Muscle of arm (tissue), 12 donors: Measurements from ENCODE around the gene EIF4G1. TPM values are rescaled to one million over a fixed set of nuclear protein-coding genes. Genes with fewer than 3 reads are reported as not detected.

ENCODE experiments used
- DNase-seq: peaks from one replicate; pipeline ENCODE4 v3.0.0-alpha.2; 2013
- polyA plus RNA-seq, 12 donors: library from polyadenylated mRNA; unstranded; fragments of 120-200 nt; gene quantifications; one replicate each; pipeline ENCODE4 v1.2.1, GENCODE V29; 2013; ENCODE audit not compliant: insufficient read length in 12 of 12

The EIF4G1 gene
- polyA plus RNA-seq, 12 donors, result 140 to 297 (median 177) TPM; not detected in 1

DNA sequence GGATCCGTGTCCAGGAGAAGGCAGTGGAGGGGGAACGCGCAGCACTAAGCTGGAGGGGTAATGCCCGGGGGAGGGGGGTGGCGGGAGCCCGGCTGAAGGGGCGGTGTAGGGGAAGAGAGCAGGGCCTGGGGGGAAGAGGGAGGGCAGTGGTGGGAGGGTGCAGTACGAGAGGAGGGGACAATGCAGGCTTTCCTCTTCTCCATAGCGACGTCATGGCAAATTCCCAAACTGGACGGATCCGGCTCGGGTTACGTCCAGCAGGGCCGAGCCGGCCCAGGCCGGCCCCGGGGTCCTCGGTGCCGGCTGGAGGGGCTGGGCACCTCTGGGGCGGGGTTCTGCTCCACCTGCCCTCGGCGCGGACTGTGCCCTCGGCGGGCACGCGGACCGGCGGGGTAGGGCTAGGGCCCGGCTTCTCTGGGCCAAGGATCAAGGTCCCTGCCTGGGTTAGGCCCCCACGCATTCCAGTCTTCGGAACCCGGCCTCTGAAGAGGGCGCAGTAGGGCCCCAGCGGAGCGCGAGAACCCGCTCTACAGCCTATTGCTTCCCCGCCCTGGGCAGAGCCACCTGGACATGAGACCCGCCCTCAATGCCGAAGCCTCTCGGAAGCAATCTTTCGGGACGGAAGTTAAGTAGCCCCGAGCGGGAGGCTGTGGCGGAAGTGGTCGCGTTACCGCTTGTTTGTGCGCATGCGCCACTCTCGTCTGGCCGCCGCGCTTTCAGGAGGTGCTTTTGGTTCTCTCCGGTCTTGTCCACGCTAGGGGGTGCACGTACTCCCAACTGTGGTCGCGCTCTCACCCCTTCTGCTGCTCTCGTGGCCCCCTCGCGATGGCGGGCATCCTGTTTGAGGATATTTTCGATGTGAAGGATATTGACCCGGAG is 48.5 kb downstream of the EIF4G1 start:
- peak; percentile 97 for DNase-seq

DNA sequence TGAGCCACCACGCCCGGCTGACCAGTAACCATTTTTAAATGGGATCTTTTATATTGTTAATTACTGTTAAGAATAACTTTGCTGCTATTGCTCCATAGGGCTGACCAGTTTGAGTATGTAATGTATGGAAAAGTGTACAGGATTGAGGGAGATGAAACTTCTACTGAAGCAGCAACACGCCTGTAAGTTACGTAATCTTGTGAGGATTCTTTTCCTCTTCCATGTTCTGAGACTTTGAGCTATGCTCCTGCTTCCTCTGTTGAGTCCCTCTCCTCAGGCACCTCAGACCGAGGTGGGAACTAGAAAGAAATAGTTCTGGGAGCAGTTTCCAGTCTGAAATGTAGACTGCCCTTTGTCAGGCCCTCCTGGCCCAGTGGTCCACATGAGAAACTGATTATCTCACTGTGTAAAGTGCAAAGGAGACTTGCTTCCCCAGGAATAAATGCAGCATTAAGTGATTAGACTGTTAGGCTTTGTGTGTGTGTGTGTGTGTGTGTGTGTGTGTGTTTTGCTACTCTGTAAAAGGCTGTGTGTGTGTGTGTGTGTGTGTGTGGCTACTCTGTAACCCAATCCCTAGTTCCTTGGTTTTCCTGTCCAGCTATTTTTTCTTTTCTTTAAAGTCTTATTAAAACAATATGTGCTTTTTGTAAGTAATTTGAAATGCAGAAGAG is 52.3 kb downstream of the EIF4G1 start:
- DNase-seq, result no peak

DNA sequence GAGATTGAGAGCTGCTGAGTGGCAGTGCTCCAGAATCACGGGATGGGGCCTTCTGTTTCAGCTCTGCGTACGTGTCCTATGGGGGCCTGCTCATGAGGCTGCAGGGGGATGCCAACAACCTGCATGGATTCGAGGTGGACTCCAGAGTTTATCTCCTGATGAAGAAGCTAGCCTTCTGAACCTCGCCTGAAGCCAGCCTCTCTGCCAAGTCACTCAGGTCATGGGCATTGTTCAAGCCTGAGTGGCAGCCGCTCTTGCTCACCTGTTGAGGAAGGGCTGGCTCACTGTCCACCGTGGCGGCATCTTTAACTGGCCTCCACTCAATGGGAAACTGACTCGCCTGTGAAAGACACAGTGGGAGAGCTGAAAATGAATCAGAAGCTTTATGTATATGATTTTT is 53.7 kb downstream of the EIF4G1 start:
- no peak for DNase-seq

DNA sequence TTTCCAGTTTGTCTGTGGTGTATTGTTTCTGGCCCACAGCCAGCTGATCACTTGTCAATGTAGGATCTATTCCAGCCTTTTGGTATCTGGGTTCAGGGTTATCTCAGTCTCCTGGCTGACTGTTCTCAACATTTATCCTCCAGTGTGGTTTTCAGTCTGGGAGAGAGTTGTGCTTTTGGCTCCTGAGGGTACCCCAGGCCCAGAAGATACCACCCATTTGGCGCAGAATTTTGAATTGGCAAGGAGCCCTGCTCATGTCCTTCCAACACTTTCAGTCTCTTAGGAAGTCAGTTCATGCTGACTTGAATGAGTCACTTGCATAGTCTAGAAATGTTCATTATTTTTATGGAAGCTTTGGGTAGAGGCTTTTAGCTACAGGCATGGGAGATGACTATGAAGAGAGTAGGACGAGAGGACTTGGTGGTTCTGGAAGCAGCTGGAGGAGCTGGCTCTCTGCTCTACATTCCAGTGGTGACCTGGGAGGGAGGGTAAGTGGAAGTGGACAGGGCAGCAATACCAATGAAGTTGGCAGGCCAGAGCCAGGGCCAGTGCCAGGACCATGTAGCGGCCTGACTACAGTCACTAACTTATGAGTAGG is 54.3 kb downstream of the EIF4G1 start:
- DNase-seq, result no peak

DNA sequence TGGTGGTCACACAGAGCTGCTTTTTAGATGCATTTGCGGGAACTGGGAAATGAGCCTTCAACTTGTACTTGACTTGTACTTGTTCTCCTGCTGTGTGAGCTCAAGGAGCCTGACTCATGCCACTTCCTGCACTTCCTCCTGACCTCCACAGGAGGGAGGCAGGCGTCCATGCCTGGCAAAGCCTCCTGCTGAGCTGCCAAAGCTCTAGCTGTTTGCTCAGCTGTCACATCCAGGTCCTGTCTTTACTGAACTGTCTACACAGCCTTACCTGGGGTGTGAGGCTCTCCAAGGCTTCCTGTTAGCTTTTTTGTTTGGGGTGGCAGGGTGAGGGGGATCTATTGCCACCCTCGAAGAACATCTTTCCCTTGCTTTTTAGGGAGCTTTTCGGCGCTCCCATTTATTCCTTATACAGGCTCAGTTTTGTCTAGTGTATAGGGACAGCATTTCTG is 57.2 kb downstream of the EIF4G1 start:
- peak; percentile 89 for DNase-seq

DNA sequence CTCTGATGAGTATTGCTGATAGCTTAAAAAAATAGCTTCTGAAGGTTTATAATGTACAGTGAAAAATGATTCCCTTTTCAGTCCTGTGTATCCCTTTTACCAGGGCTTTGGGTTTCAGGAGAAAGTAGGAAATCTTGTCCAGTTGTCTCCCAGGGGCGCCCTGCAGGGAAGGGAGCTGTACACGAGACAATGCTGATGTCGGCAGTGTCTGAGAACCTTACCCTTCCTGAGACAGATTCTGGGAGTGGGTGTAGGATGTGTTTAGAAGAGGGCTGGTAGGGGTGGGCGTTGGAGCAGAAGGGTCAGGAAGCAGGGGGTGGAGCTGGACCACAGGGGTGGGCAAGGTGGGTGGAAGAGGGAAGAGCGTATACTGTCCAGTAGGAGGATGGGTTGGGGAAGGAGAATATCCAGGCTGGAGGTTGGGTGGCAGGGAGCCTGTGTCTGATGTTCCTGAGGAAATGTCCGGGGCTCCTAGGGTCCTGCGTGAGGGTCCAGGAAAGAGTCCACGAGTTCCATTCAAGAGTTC is 58.0 kb downstream of the EIF4G1 start:
- DNase-seq, result no peak

DNA sequence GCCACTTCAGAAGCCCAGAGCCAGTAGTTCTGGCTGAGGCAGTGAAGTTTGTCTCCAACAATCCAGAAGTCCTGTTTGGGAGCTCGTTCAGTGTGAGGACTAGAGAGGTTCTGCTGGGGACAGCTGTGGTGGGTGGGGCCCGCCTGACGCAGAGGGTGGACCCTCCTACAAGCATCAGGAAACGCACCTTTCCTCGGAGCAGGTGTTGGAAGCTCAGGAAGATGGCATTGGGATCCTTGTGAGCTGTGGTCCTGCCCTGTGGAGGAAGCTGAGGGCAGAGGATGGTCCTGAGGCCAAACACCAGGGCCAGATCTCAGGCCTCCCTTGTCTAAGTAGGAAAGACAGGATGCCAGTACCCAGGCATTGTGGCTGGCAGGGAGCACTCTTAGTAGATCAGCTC is 58.5 kb downstream of the EIF4G1 start:
- no peak for DNase-seq

DNA sequence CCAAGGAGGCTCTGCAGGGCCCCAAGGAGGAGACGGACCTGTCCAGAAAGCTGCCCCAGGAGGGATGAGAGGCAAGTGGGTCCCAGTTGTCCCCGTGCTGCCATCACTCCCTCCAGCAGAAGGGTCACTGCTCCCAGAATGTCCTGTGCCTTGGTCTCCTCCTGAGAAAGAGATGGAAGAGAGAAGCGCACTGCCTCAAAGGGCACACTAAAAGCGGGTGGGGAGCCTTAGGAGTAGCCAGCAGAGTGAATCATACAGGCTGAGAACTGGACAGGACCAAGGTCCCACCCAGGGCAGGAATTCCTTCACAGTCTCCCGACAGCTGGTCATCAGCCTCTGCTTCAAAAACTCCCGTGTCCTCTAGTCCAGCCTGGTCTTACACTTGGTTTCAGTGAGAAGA is 59.0 kb downstream of the EIF4G1 start:
- DNase-seq, result no peak

DNA sequence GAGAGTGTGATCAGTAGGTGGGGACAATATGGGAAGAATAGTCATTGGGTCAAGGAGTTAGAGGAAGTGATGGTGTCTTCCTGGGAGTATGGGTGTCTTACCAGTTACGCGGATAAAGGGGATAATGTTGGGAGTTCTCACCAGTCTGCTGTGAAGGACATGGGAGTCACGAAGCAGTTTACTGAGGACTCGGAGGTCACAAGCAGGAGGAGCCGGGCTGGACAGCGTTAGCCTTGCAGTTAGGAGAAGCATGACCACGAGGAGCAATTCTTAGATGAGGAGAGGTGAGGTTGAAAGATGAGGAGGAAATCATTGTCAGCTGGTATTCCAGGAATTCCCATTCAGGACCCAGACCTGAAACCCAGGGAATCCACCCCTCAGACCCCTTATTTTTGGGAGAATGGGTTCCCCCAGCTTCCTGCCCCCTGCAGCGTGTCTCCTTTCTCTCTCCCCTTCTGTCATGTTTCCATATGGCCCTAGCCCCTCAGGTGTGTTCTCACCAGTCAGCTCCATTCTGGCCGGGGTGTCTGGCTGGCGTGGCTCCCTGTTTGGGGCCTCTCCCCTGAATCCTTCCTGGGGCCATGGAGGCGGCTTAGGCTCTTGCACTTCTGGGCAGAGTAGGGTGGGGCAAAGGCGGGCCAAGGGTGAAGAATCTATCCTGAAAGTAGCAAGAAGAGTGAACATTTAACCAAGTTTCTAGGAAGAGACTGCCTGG is 61.5 kb downstream of the EIF4G1 start:
- DNase-seq, result no peak

DNA sequence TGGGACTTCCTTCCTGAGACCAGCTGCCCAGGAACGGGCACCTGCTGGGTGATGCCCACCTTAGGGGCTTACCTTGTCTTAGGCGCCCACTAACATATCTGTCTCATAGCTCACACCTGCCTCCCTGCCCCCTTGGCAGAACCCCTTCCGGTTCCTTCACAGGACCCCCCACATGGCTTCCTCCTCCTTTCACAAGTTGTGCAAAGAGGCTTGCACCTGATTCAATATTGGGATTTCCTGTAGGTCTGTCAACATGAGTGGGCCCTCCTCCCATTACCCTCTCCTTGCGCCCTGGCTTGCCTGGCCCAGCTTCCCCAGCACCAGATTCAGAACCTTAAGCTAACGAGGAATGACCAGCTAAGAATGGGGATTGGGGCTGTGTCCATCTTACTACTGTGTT is 63.0 kb downstream of the EIF4G1 start:
- no peak for DNase-seq

DNA sequence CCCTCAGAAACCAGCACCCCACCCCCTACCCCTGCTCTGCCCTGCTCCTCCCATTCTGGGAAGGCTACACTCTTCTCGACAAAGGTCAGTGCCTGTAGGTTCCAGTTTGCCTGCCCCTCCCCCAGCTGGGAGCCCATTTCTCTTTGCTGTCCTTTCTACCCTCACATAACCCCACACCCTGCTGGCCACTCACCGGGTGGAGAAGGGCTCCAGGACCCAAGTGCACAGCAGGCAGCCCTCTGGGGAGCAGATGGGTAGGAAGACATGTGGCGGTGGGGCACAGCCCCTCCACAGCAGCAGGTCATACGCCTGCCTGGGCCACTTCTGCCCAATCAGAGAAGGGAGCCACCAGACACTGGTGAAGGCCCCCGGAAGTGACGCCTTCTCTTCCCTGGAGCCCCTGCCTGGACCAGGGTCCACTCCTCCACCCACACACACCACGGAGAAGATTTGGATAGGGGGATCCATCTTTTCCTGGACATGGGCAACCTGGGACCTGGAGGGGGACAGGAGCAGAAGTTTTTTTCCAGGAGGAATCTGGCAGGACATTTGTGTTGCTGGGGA is 63.6 kb downstream of the EIF4G1 start, which contains the start of gene THPO:
Gene THPO, minus strand, starts transcription at position 326 of the 564 bp plus-strand sequence. CDS start 1,948 bp downstream, outside the sequence.
- no peak for DNase-seq

DNA sequence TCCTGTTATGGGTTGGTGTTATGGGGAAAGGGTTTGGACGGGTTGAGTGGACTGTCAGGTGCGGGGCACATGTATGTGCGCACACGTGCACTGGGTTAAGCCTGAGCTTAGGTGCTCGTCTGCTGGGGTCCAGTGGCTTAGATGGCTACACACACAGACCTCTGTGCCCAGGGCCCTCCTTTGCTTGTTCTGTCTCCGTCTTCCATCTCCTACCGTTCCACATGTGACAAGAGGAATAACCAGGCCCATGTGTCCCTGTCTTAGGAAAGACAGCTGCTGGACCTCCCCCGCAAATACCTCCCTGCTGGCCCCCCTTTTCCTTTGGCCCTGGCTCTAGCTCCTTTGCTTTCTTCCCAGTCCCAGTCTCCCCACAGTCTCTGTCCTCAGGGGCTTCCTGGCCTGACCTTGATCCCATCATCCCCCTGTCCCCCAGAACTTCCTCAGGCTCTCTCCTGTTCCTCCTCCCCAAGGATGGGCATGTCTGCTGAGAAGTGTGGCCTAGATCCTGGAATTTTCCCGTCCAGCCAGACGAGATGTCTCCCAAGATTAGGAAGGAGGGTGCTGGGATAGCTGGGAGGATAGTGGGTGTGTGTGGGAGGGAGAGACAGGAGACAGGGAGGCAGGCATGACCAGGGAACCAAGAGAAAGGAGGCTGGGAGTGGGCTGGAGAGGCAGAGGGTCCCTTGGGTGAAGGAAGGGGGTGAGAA is 64.4 kb downstream of the EIF4G1 start:
- DNase-seq, result no peak

DNA sequence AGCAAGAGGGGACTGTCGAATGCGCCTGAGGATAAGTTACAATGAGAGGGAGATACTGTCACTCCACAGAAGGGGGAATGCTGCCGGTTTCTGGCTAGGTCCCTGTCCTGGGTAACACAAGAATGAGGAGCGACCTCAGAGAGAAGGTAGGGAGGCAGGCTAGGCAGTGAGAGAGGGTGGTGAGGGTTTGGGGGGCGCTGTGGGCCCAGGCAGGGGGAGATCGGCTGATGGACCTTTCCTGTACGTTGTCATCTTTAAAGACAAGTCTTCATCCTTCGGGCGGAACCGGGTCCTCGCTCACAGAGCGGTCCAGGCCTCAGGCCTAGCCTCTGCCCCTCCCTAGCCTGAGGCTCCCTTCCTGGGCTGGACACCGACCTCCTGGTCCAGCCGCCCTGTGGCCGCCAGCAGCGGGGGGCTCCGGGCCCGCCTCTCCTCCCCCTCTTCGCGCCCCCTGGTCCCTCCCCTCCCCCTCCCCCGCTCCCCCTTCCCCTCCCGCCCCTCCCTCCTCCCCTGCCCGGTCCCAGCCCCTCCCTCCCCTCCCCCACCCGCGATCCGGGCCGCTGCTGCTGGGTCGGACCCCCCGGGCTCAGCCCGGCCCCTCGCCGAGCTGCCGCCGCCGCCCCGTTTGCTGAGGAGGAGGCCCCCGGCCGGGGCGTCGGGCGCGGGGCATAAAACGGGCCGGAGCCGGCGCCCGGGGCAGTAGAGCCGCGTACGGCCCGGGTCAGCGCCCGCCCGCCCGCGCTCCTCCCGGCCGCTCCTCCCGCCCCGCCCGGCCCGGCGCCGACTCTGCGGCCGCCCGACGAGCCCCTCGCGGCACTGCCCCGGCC is 65.2 kb downstream of the EIF4G1 start, which contains the start of gene CHRD:
Gene CHRD, plus strand, starts transcription at position 697 of the 827 bp plus-strand sequence. CDS start 265 bp downstream, outside the sequence.
- DNase-seq, result no peak

DNA sequence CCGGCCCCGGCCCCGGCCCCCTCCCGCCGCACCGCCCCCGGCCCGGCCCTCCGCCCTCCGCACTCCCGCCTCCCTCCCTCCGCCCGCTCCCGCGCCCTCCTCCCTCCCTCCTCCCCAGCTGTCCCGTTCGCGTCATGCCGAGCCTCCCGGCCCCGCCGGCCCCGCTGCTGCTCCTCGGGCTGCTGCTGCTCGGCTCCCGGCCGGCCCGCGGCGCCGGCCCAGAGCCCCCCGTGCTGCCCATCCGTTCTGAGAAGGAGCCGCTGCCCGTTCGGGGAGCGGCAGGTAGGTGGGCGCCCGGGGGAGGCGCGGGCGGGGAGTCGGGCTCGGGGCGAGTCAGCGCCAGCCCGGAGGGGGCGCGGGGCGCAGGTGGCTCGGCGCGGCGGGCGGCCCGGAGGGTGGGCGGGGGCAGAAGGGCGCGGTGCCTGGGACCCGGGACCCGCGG is 65.8 kb downstream of the EIF4G1 start:
- peak; percentile 79 for DNase-seq

DNA sequence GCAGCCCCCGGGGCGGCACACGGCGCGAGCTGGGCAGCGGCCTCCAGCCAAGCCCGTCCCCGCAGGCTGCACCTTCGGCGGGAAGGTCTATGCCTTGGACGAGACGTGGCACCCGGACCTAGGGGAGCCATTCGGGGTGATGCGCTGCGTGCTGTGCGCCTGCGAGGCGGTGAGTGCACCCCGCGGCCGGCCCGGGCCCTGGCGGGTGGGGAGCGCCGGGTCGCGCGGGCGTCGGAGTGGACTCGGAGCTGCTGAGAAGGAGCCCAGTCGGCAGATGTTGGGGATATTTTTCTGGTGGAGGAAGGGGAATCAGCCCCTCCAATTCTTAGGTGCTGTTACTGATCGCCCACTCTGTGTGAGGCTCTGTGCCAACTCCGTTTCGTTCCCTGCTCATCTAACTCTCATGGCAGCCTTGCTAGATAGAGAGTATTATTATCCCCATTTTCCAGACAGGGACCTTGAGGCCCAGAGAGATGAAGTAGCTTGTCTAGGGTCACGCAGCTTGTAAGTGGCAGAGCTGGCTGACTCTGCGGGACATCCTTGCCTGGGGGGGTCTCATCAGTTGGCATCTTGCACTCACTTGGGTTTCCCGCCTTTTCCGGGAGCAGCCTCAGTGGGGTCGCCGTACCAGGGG is 66.3 kb downstream of the EIF4G1 start:
- no peak for DNase-seq

DNA sequence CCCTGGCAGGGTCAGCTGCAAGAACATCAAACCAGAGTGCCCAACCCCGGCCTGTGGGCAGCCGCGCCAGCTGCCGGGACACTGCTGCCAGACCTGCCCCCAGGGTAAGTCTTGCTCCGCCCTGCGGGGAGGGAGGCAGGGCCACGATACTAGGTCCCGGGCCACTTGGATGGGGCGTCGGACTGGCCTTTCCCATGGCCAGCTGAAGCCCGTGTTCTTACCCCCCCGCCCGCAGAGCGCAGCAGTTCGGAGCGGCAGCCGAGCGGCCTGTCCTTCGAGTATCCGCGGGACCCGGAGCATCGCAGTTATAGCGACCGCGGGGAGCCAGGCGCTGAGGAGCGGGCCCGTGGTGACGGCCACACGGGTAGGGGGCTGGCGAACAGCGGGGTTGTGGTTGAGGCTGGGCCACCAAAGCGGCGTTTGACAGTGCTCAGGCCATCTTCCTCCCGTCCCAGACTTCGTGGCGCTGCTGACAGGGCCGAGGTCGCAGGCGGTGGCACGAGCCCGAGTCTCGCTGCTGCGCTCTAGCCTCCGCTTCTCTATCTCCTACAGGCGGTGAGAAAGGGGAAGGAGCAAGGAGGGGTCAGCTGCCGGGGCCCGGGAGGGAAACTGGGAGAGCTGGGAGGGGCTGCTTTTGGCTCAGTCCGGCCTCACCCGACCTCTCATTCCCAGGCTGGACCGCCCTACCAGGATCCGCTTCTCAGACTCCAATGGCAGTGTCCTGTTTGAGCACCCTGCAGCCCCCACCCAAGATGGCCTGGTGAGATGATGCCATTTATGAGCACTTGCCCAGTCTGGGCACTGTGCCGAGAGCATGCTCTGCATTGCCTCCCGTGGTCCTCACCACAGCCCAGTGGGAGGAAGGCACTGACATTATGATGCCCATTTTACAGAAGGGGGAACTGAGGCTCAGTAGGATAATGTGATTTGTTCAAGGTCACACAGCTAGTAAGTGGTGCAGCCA is 67.1 kb downstream of the EIF4G1 start:
- DNase-seq, result no peak

DNA sequence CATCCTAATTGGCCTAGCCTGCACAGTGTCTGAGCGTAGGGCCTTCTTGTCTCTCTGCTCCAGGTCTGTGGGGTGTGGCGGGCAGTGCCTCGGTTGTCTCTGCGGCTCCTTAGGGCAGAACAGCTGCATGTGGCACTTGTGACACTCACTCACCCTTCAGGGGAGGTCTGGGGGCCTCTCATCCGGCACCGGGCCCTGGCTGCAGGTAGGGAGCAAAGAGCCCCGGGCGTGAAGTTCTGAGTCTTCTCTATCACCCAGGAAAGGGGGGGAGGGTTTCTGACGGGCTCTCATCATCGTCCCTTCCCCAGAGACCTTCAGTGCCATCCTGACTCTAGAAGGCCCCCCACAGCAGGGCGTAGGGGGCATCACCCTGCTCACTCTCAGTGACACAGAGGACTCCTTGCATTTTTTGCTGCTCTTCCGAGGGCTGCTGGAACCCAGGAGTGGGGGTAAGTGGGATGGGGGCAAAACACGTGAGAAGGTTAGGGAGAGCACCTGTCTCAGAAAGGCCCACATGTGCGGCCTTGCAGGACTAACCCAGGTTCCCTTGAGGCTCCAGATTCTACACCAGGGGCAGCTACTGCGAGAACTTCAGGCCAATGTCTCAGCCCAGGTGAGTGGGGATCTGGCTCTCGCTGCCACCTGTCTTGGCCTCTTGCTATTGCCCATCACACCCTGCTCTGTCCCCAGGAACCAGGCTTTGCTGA is 68.1 kb downstream of the EIF4G1 start:
- DNase-seq, result no peak
